ENCODE results near the gene DLK1.

Gene DLK1

GRCh38 chr14:100712490-100712889 is 14.2 kb upstream of the DLK1 start:
- Histone ChIP-seq H2AFZ (ENCODE audit: low read depth, low read length) (no peak overlapping the region), H3K9me3 (ENCODE audit: low read length) (no peaks in the 10 kb centered on the region), H3K36me3 (ENCODE audit: insufficient read depth, low read length) (no peaks in the 10 kb centered on the region), H3K4me3 (ENCODE audit: low read length) (no peak overlapping the region), H3K4me1 (ENCODE audit: insufficient read depth, low read length) (peaks cover 8% of the 10 kb centered on the region), H3K27me3 (ENCODE audit: insufficient read depth, low read length) (no peaks in the 10 kb centered on the region)

GRCh38 chr14:100713705-100714104 is 13.0 kb upstream of the DLK1 start:
- Histone ChIP-seq H3K9me3 (ENCODE audit: low read length) (no peaks in the 10 kb centered on the region), H3K36me3 (ENCODE audit: insufficient read depth, low read length) (no peaks in the 10 kb centered on the region), H2AFZ (ENCODE audit: low read depth, low read length) (no peak overlapping the region), H3K4me1 (ENCODE audit: insufficient read depth, low read length) (peaks cover 8% of the 10 kb centered on the region), H3K27me3 (ENCODE audit: insufficient read depth, low read length) (no peaks in the 10 kb centered on the region), H3K4me3 (ENCODE audit: low read length) (no peak overlapping the region)

- H3K4me3 ChIP-seq (ENCODE audit: low read length) = no peak overlapping the region
These were observed 12.3 kb upstream of the DLK1 start for GRCh38 chr14:100714258-100714892.

GRCh38 chr14:100715332-100715731 is 11.4 kb upstream of the DLK1 start:
- Histone ChIP-seq H3K4me1 (ENCODE audit: insufficient read depth, low read length) (peaks cover 16% of the 10 kb centered on the region), H3K4me3 (ENCODE audit: low read length) (no peak overlapping the region), H3K36me3 (ENCODE audit: insufficient read depth, low read length) (no peaks in the 10 kb centered on the region), H3K27me3 (ENCODE audit: insufficient read depth, low read length) (no peaks in the 10 kb centered on the region), H2AFZ (ENCODE audit: low read depth, low read length) (no peak overlapping the region), H3K9me3 (ENCODE audit: low read length) (no peaks in the 10 kb centered on the region)

More at GRCh38 chr14:100714258-100714892, 12.3 kb upstream of the DLK1 start:
- Histone ChIP-seq H3K9me3 (ENCODE audit: low read length) (no peaks in the 10 kb centered on the region), H3K36me3 (ENCODE audit: insufficient read depth, low read length) (no peaks in the 10 kb centered on the region), H2AFZ (ENCODE audit: low read depth, low read length) (no peak overlapping the region), H3K4me1 (ENCODE audit: insufficient read depth, low read length) (peaks cover 8% of the 10 kb centered on the region), H3K27me3 (ENCODE audit: insufficient read depth, low read length) (no peaks in the 10 kb centered on the region)

- Histone ChIP-seq H3K4me1 (ENCODE audit: insufficient read depth, low read length) (peaks cover 13% of the 10 kb centered on the region), H3K9me3 (ENCODE audit: low read length) (no peaks in the 10 kb centered on the region), H3K36me3 (ENCODE audit: insufficient read depth, low read length) (no peaks in the 10 kb centered on the region), H3K27me3 (ENCODE audit: insufficient read depth, low read length) (peaks cover 3% of the 10 kb centered on the region), H2AFZ (ENCODE audit: low read depth, low read length) (no peak overlapping the region), H3K4me3 (ENCODE audit: low read length) (no peak overlapping the region)
These were observed 10.9 kb upstream of the DLK1 start for GRCh38 chr14:100715803-100716202.

GRCh38 chr14:100717386-100717785 is 9.3 kb upstream of the DLK1 start:
- Histone ChIP-seq H3K4me3 (ENCODE audit: low read length) (no peak overlapping the region), H3K9me3 (ENCODE audit: low read length) (no peaks in the 10 kb centered on the region), H2AFZ (ENCODE audit: low read depth, low read length) (no peak overlapping the region), H3K36me3 (ENCODE audit: insufficient read depth, low read length) (no peaks in the 10 kb centered on the region), H3K27me3 (ENCODE audit: insufficient read depth, low read length) (peaks cover 10% of the 10 kb centered on the region), H3K4me1 (ENCODE audit: insufficient read depth, low read length) (peaks cover 8% of the 10 kb centered on the region)

- Histone ChIP-seq H3K4me3 (ENCODE audit: low read length) (no peak overlapping the region), H2AFZ (ENCODE audit: low read depth, low read length) (no peak overlapping the region), H3K27me3 (ENCODE audit: insufficient read depth, low read length) (peaks cover 19% of the 10 kb centered on the region), H3K9me3 (ENCODE audit: low read length) (no peaks in the 10 kb centered on the region), H3K4me1 (ENCODE audit: insufficient read depth, low read length) (peaks cover 24% of the 10 kb centered on the region), H3K36me3 (ENCODE audit: insufficient read depth, low read length) (no peaks in the 10 kb centered on the region)
These were observed 6.6 kb upstream of the DLK1 start for GRCh38 chr14:100719976-100720520.

GRCh38 chr14:100721568-100721967 is 5.1 kb upstream of the DLK1 start:
- H3K36me3 ChIP-seq (ENCODE audit: insufficient read depth, low read length) = no peaks in the 10 kb centered on the region
- no peak overlapping the region for H2AFZ ChIP-seq (ENCODE audit: low read depth, low read length)
- peaks cover 3% of the 10 kb centered on the region for H3K9me3 ChIP-seq (ENCODE audit: low read length)
- no peak overlapping the region for H3K4me3 ChIP-seq (ENCODE audit: low read length)
- peaks cover 34% of the 10 kb centered on the region for H3K27me3 ChIP-seq (ENCODE audit: insufficient read depth, low read length)
- peaks cover 24% of the 10 kb centered on the region for H3K4me1 ChIP-seq (ENCODE audit: insufficient read depth, low read length)

GRCh38 chr14:100722367-100722766 is 4.3 kb upstream of the DLK1 start:
- H3K4me1 ChIP-seq (ENCODE audit: insufficient read depth, low read length) = peaks cover 24% of the 10 kb centered on the region
- H3K36me3 ChIP-seq (ENCODE audit: insufficient read depth, low read length) = no peaks in the 10 kb centered on the region
- no peak overlapping the region for H3K4me3 ChIP-seq (ENCODE audit: low read length)
- H3K9me3 ChIP-seq (ENCODE audit: low read length) = peaks cover 3% of the 10 kb centered on the region
- no peak overlapping the region for H2AFZ ChIP-seq (ENCODE audit: low read depth, low read length)
- H3K27me3 ChIP-seq (ENCODE audit: insufficient read depth, low read length) = peaks cover 40% of the 10 kb centered on the region

GRCh38 chr14:100723135-100723829 is 3.4 kb upstream of the DLK1 start:
- Histone ChIP-seq H2AFZ (ENCODE audit: low read depth, low read length) (no peak overlapping the region), H3K9me3 (ENCODE audit: low read length) (peaks cover 3% of the 10 kb centered on the region), H3K4me3 (ENCODE audit: low read length) (no peak overlapping the region), H3K36me3 (ENCODE audit: insufficient read depth, low read length) (no peaks in the 10 kb centered on the region), H3K4me1 (ENCODE audit: insufficient read depth, low read length) (peaks cover 24% of the 10 kb centered on the region), H3K27me3 (ENCODE audit: insufficient read depth, low read length) (peaks cover 49% of the 10 kb centered on the region)

GRCh38 chr14:100723830-100724437 is 2.8 kb upstream of the DLK1 start:
- Histone ChIP-seq H3K36me3 (ENCODE audit: insufficient read depth, low read length) (no peaks in the 10 kb centered on the region), H3K4me3 (ENCODE audit: low read length) (no peak overlapping the region), H3K27me3 (ENCODE audit: insufficient read depth, low read length) (peaks cover 54% of the 10 kb centered on the region), H3K4me1 (ENCODE audit: insufficient read depth, low read length) (peaks cover 24% of the 10 kb centered on the region), H2AFZ (ENCODE audit: low read depth, low read length) (no peak overlapping the region), H3K9me3 (ENCODE audit: low read length) (peaks cover 3% of the 10 kb centered on the region)

GRCh38 chr14:100724536-100724935 is 2.2 kb upstream of the DLK1 start:
- Histone ChIP-seq H3K4me1 (ENCODE audit: insufficient read depth, low read length) (peaks cover 23% of the 10 kb centered on the region), H2AFZ (ENCODE audit: low read depth, low read length) (no peak overlapping the region), H3K4me3 (ENCODE audit: low read length) (no peak overlapping the region), H3K36me3 (ENCODE audit: insufficient read depth, low read length) (no peaks in the 10 kb centered on the region), H3K27me3 (ENCODE audit: insufficient read depth, low read length) (peaks cover 60% of the 10 kb centered on the region), H3K9me3 (ENCODE audit: low read length) (peaks cover 3% of the 10 kb centered on the region)
